Measurements from ENCODE around the gene SYNPO.

Gene SYNPO

DNA sequence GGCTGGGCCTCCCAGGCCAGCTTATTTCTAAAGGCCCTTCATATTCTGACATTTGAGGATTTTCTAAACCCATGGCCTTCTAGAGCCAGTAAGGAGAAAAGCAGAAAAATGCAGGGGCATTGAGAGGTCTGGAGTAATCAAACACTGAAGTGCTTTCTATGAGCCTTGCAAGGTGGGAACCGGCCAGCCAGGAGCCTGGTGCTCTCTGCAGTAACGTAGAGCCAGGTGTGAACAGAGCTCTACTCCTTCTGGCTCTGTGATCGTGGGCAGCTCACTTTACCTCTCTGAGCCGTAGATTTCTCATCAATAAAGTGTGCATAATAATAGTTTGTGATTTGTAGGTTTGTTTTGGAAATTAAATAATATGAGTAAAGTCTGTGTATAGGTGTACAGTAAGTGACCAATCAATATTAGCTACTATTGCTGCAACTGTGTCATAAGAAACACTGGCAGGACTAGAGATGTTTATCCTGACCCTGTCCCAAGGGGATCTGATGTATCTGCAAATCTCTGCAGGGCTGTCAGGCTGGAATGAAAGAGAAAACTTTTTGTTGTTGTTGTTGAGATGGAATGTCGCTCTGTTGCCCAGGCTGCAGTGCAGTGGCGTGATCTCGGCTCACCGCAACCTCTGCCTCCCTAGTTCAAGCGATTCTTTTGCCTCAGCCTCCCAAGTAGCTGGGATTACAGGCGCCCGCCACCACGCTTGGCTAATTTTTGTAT lies 2.7 kb downstream of the SYNPO start:
- no peak for FAIRE-seq

DNA sequence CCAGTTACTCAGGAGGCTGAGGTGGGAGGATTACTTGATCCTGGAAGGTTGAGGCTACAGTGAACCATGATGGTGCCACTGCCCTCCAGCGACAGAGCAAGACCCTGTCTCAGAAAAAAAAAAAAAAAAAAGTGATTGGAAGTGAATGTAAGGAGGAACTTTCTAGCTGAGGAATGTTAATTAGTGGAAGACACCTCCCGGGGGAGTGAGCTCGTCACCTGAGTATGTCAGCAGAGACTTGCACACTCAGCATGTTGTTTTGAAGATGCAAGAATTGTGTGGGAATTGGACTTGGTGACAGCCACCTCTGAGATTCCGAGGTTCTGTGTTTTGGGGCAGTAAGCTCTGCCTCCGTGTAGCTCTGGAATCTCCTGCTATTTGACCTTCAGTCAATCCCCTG lies 3.6 kb downstream of the SYNPO start:
- no peak for FAIRE-seq

DNA sequence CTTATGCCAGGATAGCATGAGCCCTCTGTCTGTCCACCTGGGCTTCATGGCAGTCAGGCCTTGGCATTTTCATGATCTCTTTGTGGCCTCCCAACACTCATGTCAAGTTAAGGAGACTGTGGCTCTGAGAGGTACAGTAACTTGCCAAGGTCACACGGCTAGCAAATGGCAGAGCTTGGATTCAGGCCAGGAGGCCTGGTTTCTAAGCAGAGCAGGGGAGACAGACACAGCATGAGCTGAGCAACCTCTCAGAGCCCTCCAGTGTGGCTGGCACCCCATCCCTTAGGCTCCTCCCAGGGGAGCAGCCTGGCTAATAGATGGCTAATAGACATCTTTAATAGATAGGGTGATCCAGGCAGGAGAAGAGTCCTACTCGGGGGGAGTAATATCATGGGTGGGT lies 4.1 kb downstream of the SYNPO start:
- FAIRE-seq, result no peak

DNA sequence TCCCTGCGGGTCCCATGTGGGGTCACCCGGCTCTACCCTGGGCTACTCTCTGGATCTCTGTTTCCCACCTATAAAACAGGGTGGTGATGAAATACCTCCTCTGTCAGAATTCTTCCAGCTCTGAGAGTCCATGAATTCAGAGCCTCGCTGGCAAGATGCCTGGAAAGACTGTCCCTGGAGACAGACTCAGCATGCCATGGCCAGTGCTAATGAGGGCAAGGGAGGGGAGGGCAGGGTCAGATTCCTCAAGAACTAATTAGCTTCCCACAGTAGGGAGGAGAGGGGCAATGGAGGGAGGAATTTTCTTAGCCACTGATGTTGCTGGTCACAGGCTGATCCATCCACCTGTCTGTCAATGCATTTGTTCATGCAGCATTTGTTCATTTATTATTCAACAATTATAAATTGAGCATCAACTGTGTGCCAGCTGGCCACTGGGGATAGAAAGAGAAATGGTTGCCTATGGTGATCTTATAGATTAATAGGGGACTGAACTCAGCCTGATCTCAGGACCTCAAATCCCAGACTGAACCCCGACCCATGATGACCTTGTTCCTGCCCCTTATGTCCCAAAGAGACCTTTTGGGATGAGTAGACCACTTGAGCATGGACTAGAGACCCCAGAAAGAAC lies 4.7 kb downstream of the SYNPO start:
- no peak for FAIRE-seq

DNA sequence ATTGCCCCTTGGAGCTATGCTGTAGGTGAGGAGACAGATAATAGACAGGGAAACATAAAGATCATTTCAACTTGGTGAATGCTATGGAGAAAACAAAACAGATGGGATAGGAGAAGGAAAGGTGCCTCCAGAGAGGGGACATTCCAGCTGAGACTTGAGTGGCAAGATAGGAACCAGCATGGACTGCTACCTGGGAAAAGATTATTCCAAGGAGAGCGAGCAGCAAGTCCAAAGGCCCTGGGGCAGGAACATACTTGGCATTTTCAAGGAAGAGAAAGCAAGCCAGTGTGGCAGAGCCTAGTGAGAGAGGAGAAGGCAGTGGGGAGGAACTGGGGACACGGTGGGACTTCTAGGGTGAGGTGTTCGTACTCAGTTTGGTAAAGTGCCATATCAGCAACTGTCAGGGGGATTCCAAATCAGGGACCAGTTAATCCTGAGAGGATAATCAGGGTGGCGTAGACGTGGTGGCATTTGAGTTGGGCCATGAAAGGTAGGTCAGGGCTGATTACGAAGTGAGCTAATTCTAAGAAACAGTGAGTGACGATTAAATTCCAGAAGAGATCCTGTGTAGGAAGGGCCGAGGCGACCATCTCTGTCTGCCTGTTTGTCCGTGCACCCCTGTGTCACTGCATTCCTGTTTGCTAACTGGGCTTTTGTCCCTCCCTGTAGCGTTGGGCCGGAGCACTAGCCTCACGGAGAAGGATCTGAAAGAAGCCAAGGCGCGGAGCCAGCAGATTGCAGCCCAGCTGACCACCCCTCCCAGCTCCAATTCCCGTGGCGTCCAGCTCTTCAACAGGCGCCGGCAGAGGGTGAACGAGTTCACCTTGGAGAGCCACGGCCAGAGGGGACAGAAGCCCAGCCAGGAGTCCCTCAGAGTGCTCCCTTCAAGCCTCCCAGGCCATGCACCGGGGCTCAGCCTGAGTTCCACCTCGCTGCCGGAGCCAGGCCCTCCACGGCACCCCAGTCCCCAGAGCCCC lies 7.1 kb downstream of the SYNPO start:
- no peak for FAIRE-seq

DNA sequence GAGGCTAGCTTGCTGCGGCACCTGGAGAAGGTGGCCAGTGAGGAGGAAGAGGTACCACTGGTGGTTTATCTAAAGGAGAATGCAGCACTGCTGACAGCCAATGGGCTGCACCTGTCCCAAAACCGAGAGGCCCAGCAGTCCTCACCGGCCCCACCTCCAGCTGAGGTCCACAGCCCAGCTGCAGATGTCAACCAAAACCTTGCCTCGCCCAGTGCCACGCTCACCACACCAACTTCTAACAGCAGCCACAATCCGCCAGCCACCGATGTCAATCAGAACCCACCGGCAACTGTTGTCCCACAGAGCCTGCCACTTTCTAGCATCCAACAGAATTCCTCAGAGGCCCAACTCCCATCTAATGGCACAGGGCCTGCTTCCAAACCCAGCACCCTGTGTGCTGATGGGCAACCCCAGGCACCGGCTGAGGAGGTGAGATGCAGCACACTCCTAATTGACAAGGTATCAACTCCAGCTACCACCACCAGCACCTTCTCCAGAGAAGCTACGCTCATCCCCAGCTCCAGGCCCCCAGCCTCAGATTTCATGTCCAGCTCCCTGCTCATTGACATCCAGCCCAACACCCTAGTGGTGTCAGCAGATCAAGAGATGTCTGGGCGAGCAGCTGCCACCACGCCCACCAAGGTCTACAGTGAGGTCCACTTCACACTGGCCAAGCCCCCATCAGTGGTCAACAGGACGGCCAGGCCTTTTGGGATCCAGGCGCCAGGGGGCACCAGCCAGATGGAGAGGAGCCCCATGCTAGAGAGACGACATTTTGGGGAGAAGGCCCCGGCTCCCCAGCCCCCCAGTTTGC lies 8.0 kb downstream of the SYNPO start:
- no peak for FAIRE-seq

DNA sequence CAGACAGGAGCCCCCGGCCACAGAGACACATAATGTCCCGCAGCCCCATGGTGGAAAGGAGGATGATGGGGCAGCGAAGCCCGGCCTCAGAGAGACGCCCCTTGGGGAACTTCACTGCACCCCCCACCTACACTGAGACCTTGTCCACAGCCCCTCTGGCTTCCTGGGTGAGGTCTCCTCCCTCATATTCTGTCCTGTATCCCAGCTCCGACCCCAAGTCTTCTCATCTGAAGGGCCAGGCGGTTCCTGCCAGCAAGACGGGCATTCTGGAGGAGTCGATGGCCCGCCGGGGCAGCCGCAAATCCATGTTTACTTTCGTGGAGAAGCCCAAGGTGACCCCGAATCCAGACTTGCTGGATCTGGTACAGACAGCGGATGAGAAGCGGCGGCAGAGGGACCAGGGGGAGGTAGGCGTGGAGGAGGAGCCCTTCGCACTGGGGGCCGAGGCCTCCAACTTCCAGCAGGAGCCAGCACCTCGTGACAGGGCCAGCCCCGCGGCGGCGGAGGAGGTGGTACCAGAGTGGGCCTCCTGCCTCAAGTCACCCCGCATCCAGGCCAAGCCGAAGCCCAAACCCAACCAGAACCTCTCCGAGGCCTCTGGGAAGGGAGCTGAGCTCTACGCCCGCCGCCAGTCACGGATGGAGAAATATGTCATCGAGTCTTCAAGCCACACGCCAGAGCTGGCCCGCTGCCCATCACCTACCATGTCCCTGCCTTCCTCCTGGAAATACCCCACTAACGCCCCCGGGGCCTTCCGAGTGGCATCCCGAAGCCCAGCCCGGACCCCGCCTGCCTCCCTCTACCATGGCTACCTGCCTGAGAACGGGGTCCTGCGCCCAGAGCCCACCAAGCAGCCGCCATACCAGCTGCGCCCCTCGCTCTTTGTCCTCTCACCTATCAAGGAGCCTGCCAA lies 8.9 kb downstream of the SYNPO start:
- FAIRE-seq, result no peak

DNA sequence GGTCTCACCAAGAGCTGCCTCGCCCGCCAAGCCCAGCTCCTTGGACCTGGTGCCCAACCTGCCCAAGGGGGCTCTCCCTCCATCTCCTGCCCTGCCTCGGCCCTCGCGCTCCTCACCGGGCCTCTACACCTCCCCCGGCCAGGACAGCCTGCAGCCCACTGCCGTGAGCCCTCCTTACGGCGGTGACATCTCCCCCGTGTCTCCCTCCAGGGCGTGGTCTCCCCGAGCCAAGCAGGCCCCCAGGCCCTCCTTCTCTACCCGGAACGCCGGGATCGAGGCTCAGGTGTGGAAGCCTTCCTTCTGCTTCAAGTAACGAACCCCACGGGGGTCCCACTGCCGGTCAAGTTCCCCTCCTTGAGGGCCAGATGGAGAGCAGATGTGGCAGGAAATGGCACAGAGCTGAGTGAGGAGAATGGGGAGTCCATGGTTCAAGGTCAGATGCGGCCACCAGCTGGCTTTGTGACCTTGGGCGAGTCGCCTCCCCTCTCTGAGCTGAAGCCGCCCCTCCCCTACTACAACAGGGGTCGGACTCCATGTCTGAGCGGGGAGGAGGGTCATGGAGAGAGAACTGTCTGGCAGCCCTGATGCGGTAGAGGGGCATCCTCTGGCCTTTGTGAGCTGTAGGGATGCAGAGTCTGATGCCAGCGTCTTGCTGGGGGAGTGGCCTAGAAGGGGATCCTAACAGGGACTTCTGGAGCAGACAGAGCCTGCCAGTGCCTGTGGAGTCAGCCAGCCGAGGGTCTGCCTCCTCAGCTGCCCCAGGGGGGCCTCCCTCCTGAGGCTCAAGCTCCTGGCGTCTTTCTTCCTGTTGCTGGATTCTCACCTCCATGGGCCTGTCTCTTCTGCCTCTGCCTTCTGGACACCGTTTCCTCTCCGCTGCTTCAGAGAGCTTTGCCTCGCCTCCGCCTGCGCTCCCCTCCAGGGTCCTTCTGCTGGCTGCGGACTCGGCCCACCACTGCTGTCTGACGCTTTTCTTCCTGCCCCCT lies 9.9 kb downstream of the SYNPO start:
- no peak for FAIRE-seq

DNA sequence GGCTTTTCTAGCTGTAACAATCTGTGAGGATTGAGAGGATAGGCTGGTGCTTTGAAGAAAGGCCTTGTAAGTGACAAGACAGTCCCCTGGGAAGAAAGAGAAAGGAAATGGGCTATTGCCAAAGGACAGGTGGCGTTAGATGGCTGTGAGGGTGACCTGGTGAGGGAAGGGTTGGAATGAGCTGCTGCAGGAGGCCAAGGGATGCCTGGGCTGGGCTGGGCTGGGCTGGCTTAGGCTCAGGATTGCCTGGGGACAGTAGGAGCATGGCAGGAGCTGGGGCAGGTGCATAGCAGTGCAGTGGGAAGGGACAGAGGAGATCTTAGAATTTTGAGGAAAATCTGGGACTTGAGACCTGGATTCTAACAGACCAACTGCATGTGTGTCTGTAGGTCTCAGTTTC lies 10.9 kb downstream of the SYNPO start:
- no peak for FAIRE-seq

DNA sequence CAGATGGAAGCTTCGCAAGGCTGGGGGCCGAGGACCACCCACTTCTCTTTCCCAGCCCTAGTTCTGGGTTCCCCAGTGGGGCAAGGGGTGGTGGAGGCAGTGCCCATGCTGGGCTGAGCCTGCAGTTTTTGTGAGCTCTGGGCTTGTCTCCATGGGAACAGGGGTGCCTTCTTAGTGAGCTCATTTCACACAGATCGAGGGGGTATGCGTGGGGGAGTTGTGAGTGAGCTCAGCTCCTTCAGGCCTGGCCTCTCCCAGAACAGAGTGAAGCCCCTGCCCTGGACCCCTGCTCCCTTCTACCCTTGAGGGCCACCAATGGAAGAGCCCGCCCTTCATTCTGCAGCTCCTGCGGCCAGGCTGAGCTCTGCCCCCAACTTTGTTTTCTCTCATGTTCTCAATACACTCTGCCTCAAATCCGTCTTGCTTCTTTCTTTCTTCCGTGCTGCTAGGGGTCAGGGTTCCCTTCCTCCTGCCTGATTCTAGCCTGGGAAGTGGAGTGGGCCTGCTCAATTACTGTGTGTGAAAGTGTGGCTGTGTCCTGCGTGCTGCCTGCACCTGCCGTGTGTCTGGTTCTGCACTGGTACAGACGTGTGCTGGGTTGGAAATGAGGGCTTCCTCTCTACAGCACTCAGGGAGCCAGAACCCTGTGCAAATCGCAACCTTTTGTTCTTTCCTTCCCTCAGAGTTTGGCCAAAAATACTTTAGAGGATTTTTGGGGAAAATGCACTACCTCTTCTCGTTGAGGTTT lies 11.6 kb downstream of the SYNPO start:
- no peak for FAIRE-seq

DNA sequence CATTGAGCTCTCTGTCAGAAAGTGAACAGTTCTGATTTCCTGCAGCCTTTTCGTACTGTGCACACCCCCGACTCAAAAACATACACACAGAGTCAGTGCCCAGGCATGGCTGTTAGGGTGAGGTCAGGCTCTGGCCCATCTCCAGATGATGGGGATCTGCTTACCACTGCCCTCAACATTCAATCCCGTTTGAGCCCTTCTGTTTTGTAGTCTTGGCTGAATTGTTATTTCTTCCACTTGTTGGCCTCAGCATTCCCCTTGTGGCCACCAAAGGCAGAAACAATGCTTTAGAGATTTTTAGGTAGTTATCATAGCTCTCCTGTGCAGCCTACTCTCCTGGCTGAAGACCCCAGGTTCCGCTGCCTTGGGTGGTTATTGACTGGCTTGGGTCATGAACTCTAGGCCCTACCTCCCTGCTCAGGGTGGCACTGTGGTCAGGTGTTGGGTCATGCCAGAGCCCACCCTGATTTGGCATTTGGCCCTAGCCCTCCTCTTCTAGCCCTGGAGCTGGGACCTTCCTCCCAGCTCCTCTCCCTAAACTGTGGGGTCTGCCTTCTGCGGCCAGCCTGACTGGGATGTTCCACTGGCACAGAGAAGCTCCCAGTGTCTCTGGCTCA lies 12.8 kb downstream of the SYNPO start:
- FAIRE-seq, result no peak

DNA sequence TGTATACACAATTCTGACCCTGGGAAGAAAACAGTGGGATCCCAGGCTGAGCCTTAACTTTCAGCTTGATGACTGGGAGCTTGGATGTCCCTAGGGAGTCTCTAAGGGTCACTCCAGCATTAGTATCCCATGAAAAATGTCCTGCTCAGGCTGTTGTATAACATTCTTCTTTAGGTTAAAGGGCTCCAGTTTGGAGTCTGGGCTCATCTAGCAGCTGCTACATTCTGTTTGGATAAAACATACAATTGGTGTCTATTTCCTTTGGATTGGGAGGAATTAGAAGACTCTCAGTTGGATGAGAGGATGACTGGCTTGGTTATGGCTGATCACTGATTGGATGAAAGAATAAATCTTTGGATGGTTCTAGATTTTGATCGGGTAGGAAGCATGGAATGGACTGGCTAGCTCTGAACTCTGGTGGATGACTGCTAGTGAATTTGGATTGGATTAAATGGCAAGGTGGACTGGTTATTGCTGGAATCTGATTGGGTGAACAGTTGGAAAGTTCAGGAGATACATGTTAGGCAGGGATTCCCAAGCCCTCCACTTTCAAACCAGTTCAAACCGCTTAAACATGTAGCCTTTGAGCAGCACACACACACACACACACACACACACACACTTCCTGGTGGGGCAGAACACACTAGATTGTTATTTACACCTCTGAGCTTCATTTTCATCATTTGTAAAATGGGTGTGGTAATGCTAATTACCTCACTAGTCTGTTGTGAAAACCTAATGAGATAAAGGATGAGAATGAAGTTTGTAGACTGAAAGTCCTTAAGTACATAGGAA lies 13.5 kb downstream of the SYNPO start:
- FAIRE-seq, result no peak

DNA sequence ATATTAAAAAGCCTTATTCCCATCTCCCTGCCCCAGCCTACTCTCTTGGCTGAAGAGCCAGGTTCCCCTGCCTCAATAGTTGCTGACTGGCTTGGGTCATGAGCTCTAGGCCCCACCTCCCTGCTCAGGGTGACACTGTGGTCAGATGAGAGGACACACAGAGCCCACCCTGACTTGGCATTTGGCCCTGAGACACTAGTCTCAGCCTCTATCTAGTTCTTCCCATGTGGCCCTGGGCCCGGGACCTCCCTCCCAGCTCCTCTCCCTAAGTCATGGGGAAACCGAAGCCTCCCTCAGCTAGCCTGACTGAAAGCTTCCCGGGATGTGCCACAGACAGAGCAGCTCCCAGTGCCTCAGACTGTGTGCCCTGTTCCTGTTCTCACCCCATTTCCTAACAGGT lies 14.8 kb downstream of the SYNPO start:
- FAIRE-seq, result no peak

DNA sequence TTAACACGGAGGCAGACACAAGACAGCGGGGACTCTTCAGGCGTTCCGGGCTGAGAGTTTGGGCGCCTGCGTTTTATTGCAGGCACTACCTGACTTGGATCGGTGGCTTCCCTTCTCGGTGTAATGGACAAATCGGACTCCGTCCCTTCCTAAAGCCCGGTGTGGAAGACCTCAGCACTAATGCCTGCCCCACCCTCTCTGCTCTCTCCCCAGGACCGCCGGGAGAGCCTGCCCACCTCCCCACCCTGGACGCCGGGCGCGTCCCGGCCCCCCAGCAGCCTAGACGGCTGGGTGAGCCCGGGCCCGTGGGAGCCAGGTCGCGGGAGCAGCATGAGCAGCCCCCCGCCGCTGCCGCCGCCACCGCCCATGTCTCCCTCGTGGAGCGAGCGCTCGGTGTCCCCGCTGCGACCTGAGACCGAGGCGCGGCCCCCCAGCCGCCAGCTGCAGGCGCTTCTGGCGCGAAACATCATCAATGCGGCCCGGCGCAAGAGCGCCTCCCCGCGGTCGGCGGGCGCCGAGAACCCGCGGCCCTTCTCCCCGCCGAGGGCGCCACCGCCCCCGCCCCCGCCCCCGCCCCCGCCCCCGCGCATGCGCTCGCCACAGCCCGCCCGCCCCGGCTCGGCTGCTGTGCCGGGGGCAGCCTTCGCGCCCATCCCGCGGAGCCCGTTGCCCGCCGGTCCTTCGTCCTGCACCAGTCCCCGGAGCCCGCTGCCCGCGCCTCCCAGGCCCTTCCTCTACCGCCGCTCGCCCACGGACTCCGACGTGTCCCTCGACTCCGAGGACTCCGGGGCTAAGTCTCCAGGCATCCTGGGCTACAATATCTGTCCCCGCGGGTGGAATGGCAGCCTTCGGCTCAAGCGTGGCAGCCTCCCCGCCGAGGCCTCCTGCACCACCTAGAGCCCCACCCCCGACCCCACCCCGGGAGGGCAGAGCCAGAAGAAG lies 16.0 kb downstream of the SYNPO start:
- FAIRE-seq, result no peak

DNA sequence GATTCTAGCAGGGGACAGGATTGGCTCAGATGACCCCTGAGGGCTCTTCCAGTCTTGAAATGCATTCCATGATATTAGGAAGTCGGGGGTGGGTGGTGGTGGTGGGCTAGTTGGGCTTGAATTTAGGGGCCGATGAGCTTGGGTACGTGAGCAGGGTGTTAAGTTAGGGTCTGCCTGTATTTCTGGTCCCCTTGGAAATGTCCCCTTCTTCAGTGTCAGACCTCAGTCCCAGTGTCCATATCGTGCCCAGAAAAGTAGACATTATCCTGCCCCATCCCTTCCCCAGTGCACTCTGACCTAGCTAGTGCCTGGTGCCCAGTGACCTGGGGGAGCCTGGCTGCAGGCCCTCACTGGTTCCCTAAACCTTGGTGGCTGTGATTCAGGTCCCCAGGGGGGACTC lies 17.7 kb downstream of the SYNPO start:
- no peak for FAIRE-seq

DNA sequence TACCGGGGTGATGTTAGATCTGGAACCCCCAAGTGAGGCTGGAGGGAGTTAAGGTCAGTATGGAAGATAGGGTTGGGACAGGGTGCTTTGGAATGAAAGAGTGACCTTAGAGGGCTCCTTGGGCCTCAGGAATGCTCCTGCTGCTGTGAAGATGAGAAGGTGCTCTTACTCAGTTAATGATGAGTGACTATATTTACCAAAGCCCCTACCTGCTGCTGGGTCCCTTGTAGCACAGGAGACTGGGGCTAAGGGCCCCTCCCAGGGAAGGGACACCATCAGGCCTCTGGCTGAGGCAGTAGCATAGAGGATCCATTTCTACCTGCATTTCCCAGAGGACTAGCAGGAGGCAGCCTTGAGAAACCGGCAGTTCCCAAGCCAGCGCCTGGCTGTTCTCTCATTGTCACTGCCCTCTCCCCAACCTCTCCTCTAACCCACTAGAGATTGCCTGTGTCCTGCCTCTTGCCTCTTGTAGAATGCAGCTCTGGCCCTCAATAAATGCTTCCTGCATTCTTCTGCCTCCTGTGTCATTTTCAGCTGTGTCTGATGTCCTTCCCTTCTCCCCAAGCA lies 18.3 kb downstream of the SYNPO start:
- FAIRE-seq, result no peak
